Gastroesophageal sphincter (tissue), 4 donors: Measurements from ENCODE around the gene ADGRF1. TPM values are rescaled to one million over a fixed set of nuclear protein-coding genes. Genes with fewer than 3 reads are reported as not detected.

Source experiments
- ATAC-seq: fragments of 150-250 bp; one replicate; pipeline ENCODE4 v1.9.1; 2016; ENCODE audit warnings: mild to moderate bottlenecking, moderate library complexity
- H3K27ac ChIP-seq, 4 donors: fragments of 200-600 bp; sonication (generic) in 3 of 4; 1 replicate in 3 of 4; 2 replicates in 1 of 4; pipeline ENCODE4 v1.5.1; 2016 to 2019
- H3K27me3 ChIP-seq: fragments of 200-600 bp; sonication (generic); one replicate; pipeline ENCODE4 v1.5.1; 2019
- H3K36me3 ChIP-seq, 2 donors: fragments of 200-600 bp; sonication (generic); one replicate each; pipeline ENCODE4 v1.5.1; 2019; ENCODE audit warnings: control low read depth in 1 of 2
- H3K4me1 ChIP-seq, 3 donors: fragments of 200-600 bp; sonication (generic); 1 replicate in 2 of 3; 2 replicates in 1 of 3; pipeline ENCODE4 v1.5.1; 2016 to 2019; ENCODE audit warnings: control low read depth in 2 of 3
- H3K4me3 ChIP-seq, 2 donors: fragments of 200-600 bp; sonication (generic); one replicate each; pipeline ENCODE4 v1.5.1; 2019; ENCODE audit warnings: mild to moderate bottlenecking in 1 of 2, moderate library complexity in 1 of 2
- H3K9me3 ChIP-seq, 3 donors: fragments of 200-600 bp; sonication (generic); one replicate each; pipeline ENCODE4 v1.5.1; 2017 to 2019; ENCODE audit warnings: control low read depth in 2 of 3
- EP300 ChIP-seq: sonication (generic); formaldehyde crosslinking; IDR thresholded peaks from one replicate; pipeline ENCODE4 v1.6.1; 2017; ENCODE audit warnings: antibody characterized with exemption, mild to moderate bottlenecking
- POLR2A ChIP-seq, 2 donors: fragments of 450-650 bp; IDR thresholded peaks; one replicate each; pipeline ENCODE4 v1.6.1; 2017; ENCODE audit warnings: antibody characterized with exemption in 2 of 2, mild to moderate bottlenecking in 2 of 2, moderate library complexity in 1 of 2
- POLR2AphosphoS5 ChIP-seq: sonication (generic); formaldehyde crosslinking; IDR thresholded peaks from one replicate; pipeline ENCODE4 v1.6.1; 2017; ENCODE audit warnings: antibody characterized with exemption
- WGBS, 2 donors: methylation state at CpG; one replicate each; pipeline ENCODE4 v1.1.5; 2018; ENCODE audit warnings: low coverage in 1 of 2; 5-methylcytosine and 5-hydroxymethylcytosine counted together
- total RNA-seq, 4 donors: library from RNA; depleted of rRNA; stranded (reverse); fragments of >200 nt; gene quantifications; one replicate each; pipeline ENCODE4 v1.1.0, GENCODE V29; 2016
- TF ChIP-seq, protein P1 (sequence below), 4 experiments: fragments of 200-600 bp in 2 of 4; fragments of 450-650 bp in 2 of 4; sonication (generic) in 1 of 4; IDR thresholded peaks; one replicate each; pipeline ENCODE4 v1.5.1; 2017 to 2019; ENCODE audit warnings: antibody characterized with exemption in 4 of 4, mild to moderate bottlenecking in 2 of 4, moderate library complexity in 2 of 4

Gene ADGRF1
- total RNA-seq, 4 donors from 2014 or later, result 1.8 TPM; not detected in 3

GRCh38 chr6:47026679-47027078, 15.5 kb downstream of the ADGRF1 start:
- H3K4me3 ChIP-seq, result no peak overlapping the region
- no peaks in the 10 kb centered on the region for H3K9me3 ChIP-seq
- H3K4me1 ChIP-seq, result no peaks in the 10 kb centered on the region
- no peaks in the 10 kb centered on the region for H3K36me3 ChIP-seq
- TF ChIP-seq POLR2AphosphoS5 (no peak), POLR2A (IDR thresholded peaks at IDR 0.05) (no peak), EP300 (no peak)
- TF ChIP-seq, protein P1, sequence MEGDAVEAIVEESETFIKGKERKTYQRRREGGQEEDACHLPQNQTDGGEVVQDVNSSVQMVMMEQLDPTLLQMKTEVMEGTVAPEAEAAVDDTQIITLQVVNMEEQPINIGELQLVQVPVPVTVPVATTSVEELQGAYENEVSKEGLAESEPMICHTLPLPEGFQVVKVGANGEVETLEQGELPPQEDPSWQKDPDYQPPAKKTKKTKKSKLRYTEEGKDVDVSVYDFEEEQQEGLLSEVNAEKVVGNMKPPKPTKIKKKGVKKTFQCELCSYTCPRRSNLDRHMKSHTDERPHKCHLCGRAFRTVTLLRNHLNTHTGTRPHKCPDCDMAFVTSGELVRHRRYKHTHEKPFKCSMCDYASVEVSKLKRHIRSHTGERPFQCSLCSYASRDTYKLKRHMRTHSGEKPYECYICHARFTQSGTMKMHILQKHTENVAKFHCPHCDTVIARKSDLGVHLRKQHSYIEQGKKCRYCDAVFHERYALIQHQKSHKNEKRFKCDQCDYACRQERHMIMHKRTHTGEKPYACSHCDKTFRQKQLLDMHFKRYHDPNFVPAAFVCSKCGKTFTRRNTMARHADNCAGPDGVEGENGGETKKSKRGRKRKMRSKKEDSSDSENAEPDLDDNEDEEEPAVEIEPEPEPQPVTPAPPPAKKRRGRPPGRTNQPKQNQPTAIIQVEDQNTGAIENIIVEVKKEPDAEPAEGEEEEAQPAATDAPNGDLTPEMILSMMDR (IDR thresholded peaks at IDR 0.05), result no peak
- 89% methylated on average over 4 of the region's 5 CpGs; no CpG with 5 or more reads in 1 of the 2 donors for WGBS, 2 donors
- no peak overlapping the region for H3K27ac ChIP-seq
- no peaks in the 10 kb centered on the region for H3K27me3 ChIP-seq
- ATAC-seq, result no peak

- WGBS, 2 donors, result 25 to 58% methylated on average over 1 of the region's 1 CpG
- H3K4me3 ChIP-seq, result no peak overlapping the region
- ATAC-seq, result no peak
Observed at GRCh38 chr6:47023573-47023972, 18.6 kb downstream of the ADGRF1 start.

DNA sequence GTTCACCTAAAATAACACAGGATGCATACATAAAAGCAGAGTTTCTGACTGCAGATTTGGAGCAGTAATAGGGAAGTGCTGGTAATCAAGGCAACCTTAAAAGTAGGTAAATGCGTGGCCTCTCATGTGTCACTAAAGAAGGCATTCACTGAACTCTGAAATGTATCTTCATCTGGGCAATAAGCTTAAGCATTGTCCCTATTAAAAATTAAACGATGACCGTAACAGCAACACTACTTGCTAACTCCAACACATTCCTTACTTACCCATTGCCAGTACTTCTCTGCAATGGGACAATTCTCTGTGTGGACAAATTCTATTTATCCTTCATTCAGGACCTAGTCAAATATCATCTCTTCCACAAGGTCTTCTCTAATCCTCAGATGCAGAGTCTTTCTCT, 19.9 kb downstream of the ADGRF1 start:
- H3K4me1 ChIP-seq, result no peaks in the 10 kb centered on the region
- no peaks in the 10 kb centered on the region for H3K36me3 ChIP-seq
- no peaks in the 10 kb centered on the region for H3K9me3 ChIP-seq
- WGBS, 2 donors, result 89 to 100% methylated on average over 3 of the region's 3 CpGs
- no peak overlapping the region for H3K4me3 ChIP-seq
- H3K27ac ChIP-seq, result no peak overlapping the region
- ATAC-seq, result no peak
- H3K27me3 ChIP-seq, result no peaks in the 10 kb centered on the region
- TF ChIP-seq POLR2A (IDR thresholded peaks at IDR 0.05) (no peak), POLR2AphosphoS5 (no peak), EP300 (no peak)
- TF ChIP-seq, protein P1 (IDR thresholded peaks at IDR 0.05), result no peak

More at GRCh38 chr6:47023573-47023972, 18.6 kb downstream of the ADGRF1 start:
- no peak overlapping the region for H3K27ac ChIP-seq
- no peaks in the 10 kb centered on the region for H3K9me3 ChIP-seq
- H3K36me3 ChIP-seq, result no peaks in the 10 kb centered on the region
- no peaks in the 10 kb centered on the region for H3K4me1 ChIP-seq
- H3K27me3 ChIP-seq, result no peaks in the 10 kb centered on the region
- TF ChIP-seq, protein P1 (IDR thresholded peaks at IDR 0.05), result no peak
- TF ChIP-seq EP300 (no peak), POLR2A (IDR thresholded peaks at IDR 0.05) (no peak), POLR2AphosphoS5 (no peak)

- H3K4me3 ChIP-seq, result no peak overlapping the region
- ATAC-seq, result no peak
- no peaks in the 10 kb centered on the region for H3K36me3 ChIP-seq
- WGBS, 2 donors, result 91 to 95% methylated on average over 3 of the region's 5 CpGs
- H3K4me1 ChIP-seq, result no peaks in the 10 kb centered on the region
- TF ChIP-seq POLR2A (IDR thresholded peaks at IDR 0.05) (no peak), POLR2AphosphoS5 (no peak)
- H3K9me3 ChIP-seq, result no peaks in the 10 kb centered on the region
- no peak overlapping the region for H3K27ac ChIP-seq
- no peaks in the 10 kb centered on the region for H3K27me3 ChIP-seq
Observed at GRCh38 chr6:47019941-47020340, 22.2 kb downstream of the ADGRF1 start.

- no peak for ATAC-seq
- TF ChIP-seq EP300 (no peak), POLR2A (IDR thresholded peaks at IDR 0.05) (no peak), POLR2AphosphoS5 (no peak)
- TF ChIP-seq, protein P1 (IDR thresholded peaks at IDR 0.05), result no peak
- H3K4me3 ChIP-seq, result no peak overlapping the region
- no peaks in the 10 kb centered on the region for H3K4me1 ChIP-seq
- 81 to 90% methylated on average over 2 of the region's 2 CpGs for WGBS, 2 donors
- no peaks in the 10 kb centered on the region for H3K27me3 ChIP-seq
- H3K27ac ChIP-seq, result no peak overlapping the region
- no peaks in the 10 kb centered on the region for H3K9me3 ChIP-seq
- H3K36me3 ChIP-seq, result no peaks in the 10 kb centered on the region
Observed at GRCh38 chr6:47016909-47017308, 25.2 kb downstream of the ADGRF1 start.
